ENCODE data around the gene DGKH. TPM values are rescaled to one million over a fixed set of nuclear protein-coding genes. Genes with fewer than 3 reads are reported as not detected.

The DGKH gene
- total and polyA plus RNA-seq, 2 of the 13 experiments (the other 11 are each of a cell fraction or from before 2014, with no cell fraction given): 0.01 to 0.13 TPM

DNA sequence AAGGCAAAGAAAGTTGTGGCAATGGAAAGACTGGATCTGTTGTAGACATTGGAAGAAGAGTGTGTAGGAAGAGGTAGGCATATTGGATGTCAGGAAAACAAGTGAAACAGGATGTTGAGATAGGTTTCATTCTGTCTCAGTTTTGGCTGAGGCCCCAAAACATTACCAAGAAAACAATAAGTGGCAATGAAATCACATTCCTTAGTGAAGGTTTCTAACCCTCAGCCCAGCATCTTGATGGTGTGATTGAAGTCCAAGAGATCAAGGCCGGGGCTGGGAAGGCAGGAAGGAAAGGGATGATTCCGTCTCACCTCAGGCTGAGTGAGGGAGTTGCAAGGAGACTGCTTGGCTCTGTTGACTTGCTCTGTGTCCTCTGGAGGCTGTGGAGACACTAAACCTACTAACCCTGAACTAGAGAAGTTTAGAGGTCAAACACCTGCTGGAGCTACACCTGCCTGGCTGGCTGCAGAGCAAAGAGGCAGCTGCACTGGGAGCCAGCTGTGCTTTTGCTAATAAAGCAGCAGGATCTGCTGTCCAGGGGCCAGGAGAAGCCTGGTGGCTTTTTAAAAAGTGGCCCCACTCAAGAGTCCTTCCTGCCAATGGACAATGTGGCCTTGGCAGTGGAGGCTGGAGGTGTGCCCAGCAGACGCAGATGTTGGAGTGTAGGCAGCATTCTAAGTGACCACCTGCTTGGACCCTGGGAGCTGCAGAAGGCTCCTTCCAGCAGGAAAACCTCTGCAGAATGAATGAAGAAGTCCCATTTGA, 53.6 kb downstream of the DGKH start:
- ChIA-PET CTCF (ENCODE audit: low intra/inter-chr PET ratio, low total read pairs) (no interaction called here), POLR2A (no interaction called here)
- in situ Hi-C loops (cut with HindIII; ENCODE audit: extremely low pct_ligation_motif_present, low pct_unique_long_range_greater_than_20kb): loop anchor here (25.0 kb wide), 1 partner anchor 690 kb away; no protein-coding TSS in a partner anchor
- DNase-seq (ENCODE audit: low spot score) (no peak), ATAC-seq (no peak), FAIRE-seq (no peak)
- Histone ChIP-seq H3K36me3 (replicated peaks in 1 of 2; ENCODE audit: control insufficient read depth in 1 of 2, insufficient read depth in 2 of 2, low read length in 2 of 2) (no peaks in the 10 kb centered on the region), H3K9ac (ENCODE audit: insufficient read depth, low read depth, low read length) (no peak overlapping the region), H3K4me3 (replicated peaks in 1 of 3; ENCODE audit: insufficient read depth in 1 of 3, low read depth in 2 of 3, low read length in 3 of 3) (no peak overlapping the region), H4K20me1 (ENCODE audit: insufficient read depth, low read length) (no peaks in the 10 kb centered on the region), H3K4me1 (ENCODE audit: insufficient read depth, low read length) (no peaks in the 10 kb centered on the region), H3K27ac (ENCODE audit: extremely low read length, insufficient read depth, low read length) (no peak overlapping the region), H3K9me3 (ENCODE audit: low read length) (no peaks in the 10 kb centered on the region), H3K79me2 (ENCODE audit: insufficient read depth, low read length) (no peaks in the 10 kb centered on the region), H2AFZ (ENCODE audit: low read length) (no peak overlapping the region), H3K4me2 (ENCODE audit: low read depth, low read length) (no peak overlapping the region), H3K27me3 (ENCODE audit: control insufficient read depth in 1 of 2, insufficient read depth in 2 of 2, low read length in 2 of 2) (no peaks in the 10 kb centered on the region; a peak in 2 of 5 replicates)
- no TSS peak for BruUV-seq (replicated peaks)
- 60% methylated on average over 3 of the region's 3 CpGs for WGBS (ENCODE audit: low lambda C conversion rate)
- intact Hi-C loops (cut with micrococcal nuclease; ENCODE audit: unreplicated experiment): no loop called here
- TF ChIP-seq SETDB1 (CRISPR knock-in tag; IDR thresholded peaks at IDR 0.05; ENCODE audit: borderline replicate concordance): no peak
- TF ChIP-seq RARA (CRISPR knock-in tag; IDR thresholded peaks at IDR 0.05): no peak
- TF ChIP-seq SALL1 (CRISPR knock-in tag; IDR thresholded peaks at IDR 0.05): no peak
- no peak for TF ChIP-seq MEIS1 (CRISPR knock-in tag; IDR thresholded peaks at IDR 0.05; ENCODE audit: borderline replicate concordance)
- TF ChIP-seq MXD4 (CRISPR knock-in tag; IDR thresholded peaks at IDR 0.05): no peak
- no peak for TF ChIP-seq ZMYM2 (CRISPR knock-in tag; IDR thresholded peaks at IDR 0.05)
- TF ChIP-seq SRF (IDR thresholded peaks at IDR 0.05; ENCODE audit: low read depth, low read length): no peak
- no peak for TF ChIP-seq ZNF382 (CRISPR knock-in tag; IDR thresholded peaks at IDR 0.05; ENCODE audit: borderline replicate concordance)
- TF ChIP-seq ZSCAN30 (CRISPR knock-in tag; IDR thresholded peaks at IDR 0.05): no peak
- TF ChIP-seq TOPORS (CRISPR knock-in tag; IDR thresholded peaks at IDR 0.05): no peak
- no peak for TF ChIP-seq SYNCRIP (IDR thresholded peaks at IDR 0.05; ENCODE audit: insufficient read depth, low read depth, low read length)
- TF ChIP-seq ZFYVE20 (CRISPR knock-in tag; IDR thresholded peaks at IDR 0.05; ENCODE audit: borderline replicate concordance, low read depth): no peak
- no peak for TF ChIP-seq NR2F2 (IDR thresholded peaks at IDR 0.05; ENCODE audit: borderline replicate concordance, low read depth)
- no peak for TF ChIP-seq ZNF713 (CRISPR knock-in tag; IDR thresholded peaks at IDR 0.05)
- TF ChIP-seq, protein P1, sequence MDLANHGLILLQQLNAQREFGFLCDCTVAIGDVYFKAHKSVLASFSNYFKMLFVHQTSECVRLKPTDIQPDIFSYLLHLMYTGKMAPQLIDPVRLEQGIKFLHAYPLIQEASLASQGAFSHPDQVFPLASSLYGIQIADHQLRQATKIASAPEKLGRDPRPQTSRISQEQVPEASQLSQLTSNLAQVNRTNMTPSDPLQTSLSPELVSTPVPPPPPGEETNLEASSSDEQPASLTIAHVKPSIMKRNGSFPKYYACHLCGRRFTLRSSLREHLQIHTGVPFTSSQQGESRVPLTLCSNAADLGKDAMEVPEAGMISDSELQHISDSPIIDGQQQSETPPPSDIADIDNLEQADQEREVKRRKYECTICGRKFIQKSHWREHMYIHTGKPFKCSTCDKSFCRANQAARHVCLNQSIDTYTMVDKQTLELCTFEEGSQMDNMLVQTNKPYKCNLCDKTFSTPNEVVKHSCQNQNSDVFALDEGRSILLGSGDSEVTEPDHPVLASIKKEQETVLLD (CRISPR knock-in tag; IDR thresholded peaks at IDR 0.05; ENCODE audit: low read depth): no peak
- TF ChIP-seq FOXP1 (IDR thresholded peaks at IDR 0.05): no peak
- TF ChIP-seq FOXP1 (CRISPR knock-in tag; IDR thresholded peaks at IDR 0.05): no peak
- TF ChIP-seq ATAD3A (CRISPR knock-in tag; IDR thresholded peaks at IDR 0.05): no peak
- no peak for TF ChIP-seq NFE2L1 (CRISPR knock-in tag; IDR thresholded peaks at IDR 0.05; ENCODE audit: borderline replicate concordance)
